MM.1S (cell line): ENCODE measurements around the gene MBD5.

Experiments used
- DNase-seq: peaks from one replicate; pipeline ENCODE4 v3.0.0-alpha.2; 2015
- H2AFZ ChIP-seq: fragments of 300-600 bp; sonication (generic); 2 replicates; pipeline ENCODE4 v1.6.0; 2016; ENCODE audit warnings: antibody characterized with exemption, low read length
- H3F3A ChIP-seq: fragments of 300-600 bp; sonication (generic); 2 replicates; pipeline ENCODE4 v1.6.1; 2016; ENCODE audit warnings: mild to moderate bottlenecking, antibody characterized with exemption, low read length, moderate library complexity, mixed read lengths; ENCODE audit not compliant: insufficient read depth
- H3K27ac ChIP-seq: fragments of 300-600 bp; sonication (generic); 2 replicates; pipeline ENCODE4 v1.5.1; 2016; ENCODE audit warnings: mild to moderate bottlenecking, low read length
- H3K27me3 ChIP-seq: fragments of 300-600 bp; sonication (generic); replicated peaks from 2 replicates; pipeline ENCODE4 v1.6.0; 2016; ENCODE audit warnings: low read length; ENCODE audit not compliant: insufficient read depth
- H3K36me3 ChIP-seq: fragments of 300-600 bp; sonication (generic); replicated peaks from 2 replicates; pipeline ENCODE4 v1.6.1; 2016; ENCODE audit warnings: mild to moderate bottlenecking, low read length, mixed read lengths; ENCODE audit not compliant: insufficient read depth
- H3K4me1 ChIP-seq: fragments of 300-600 bp; sonication (generic); 2 replicates; pipeline ENCODE4 v1.6.1; 2016; ENCODE audit warnings: low read length, mixed read lengths
- H3K4me2 ChIP-seq: fragments of 300-600 bp; sonication (generic); 2 replicates; pipeline ENCODE4 v1.6.0; 2016; ENCODE audit warnings: low read depth, low read length
- H3K4me3 ChIP-seq: fragments of 300-600 bp; sonication (generic); 2 replicates; pipeline ENCODE4 v1.5.1; 2016; ENCODE audit warnings: low read length, mixed read lengths
- H3K79me2 ChIP-seq: fragments of 300-600 bp; sonication (generic); 2 replicates; pipeline ENCODE4 v1.6.1; 2016; ENCODE audit warnings: mixed run types, low read length, mixed read lengths
- H3K9ac ChIP-seq: fragments of 300-600 bp; sonication (generic); 2 replicates; pipeline ENCODE4 v1.6.1; 2016; ENCODE audit warnings: low read length, mixed read lengths
- H3K9me2 ChIP-seq: fragments of 300-600 bp; sonication (generic); replicated peaks from 2 replicates; pipeline ENCODE4 v1.6.1; 2016; ENCODE audit warnings: mild to moderate bottlenecking, low read length, mixed read lengths; ENCODE audit not compliant: insufficient read depth
- H3K9me3 ChIP-seq: fragments of 300-600 bp; sonication (generic); replicated peaks from 2 replicates; pipeline ENCODE4 v1.6.1; 2016; ENCODE audit warnings: mild to moderate bottlenecking, low read length, mixed read lengths; ENCODE audit not compliant: insufficient read depth
- H4K20me1 ChIP-seq: fragments of 300-600 bp; sonication (generic); 2 replicates; pipeline ENCODE4 v1.6.1; 2016; ENCODE audit warnings: mild to moderate bottlenecking, low read length, moderate library complexity, mixed read lengths; ENCODE audit not compliant: insufficient read depth
- EZH2 ChIP-seq: fragments of 300-600 bp; sonication (generic); optimal IDR thresholded peaks from 2 replicates; pipeline ENCODE3; 2017; ENCODE audit warnings: low read depth, mild to moderate bottlenecking, antibody characterized with exemption, low read length, mixed read lengths
- EZH2phosphoT487 ChIP-seq: fragments of 300-600 bp; sonication (generic); IDR thresholded peaks from 2 replicates; pipeline ENCODE4 v1.6.1; 2018; ENCODE audit warnings: antibody characterized with exemption, low read length
- TF ChIP-seq, protein P1 (sequence below): fragments of 300-600 bp; sonication (generic); IDR thresholded peaks from 2 replicates; pipeline ENCODE4 v1.5.1; 2016; ENCODE audit warnings: antibody characterized with exemption, low read length, mixed read lengths

The MBD5 gene

GRCh38 chr2:148058641-148059040 lies 37.8 kb downstream of the MBD5 start:
- H3K36me3 ChIP-seq = no peaks in the 10 kb centered on the region
- no peaks in the 10 kb centered on the region for H3K27me3 ChIP-seq
- H3K4me2 ChIP-seq = no peak overlapping the region
- H4K20me1 ChIP-seq = no peaks in the 10 kb centered on the region; the same call in 1 of the 2 replicates
- no peaks in the 10 kb centered on the region for H3K79me2 ChIP-seq
- H2AFZ ChIP-seq = no peak overlapping the region
- no peak overlapping the region for H3K4me3 ChIP-seq
- no peaks in the 10 kb centered on the region for H3K9me3 ChIP-seq
- H3K9me2 ChIP-seq = no peaks in the 10 kb centered on the region
- no peak overlapping the region for H3K9ac ChIP-seq
- H3K4me1 ChIP-seq = no peaks in the 10 kb centered on the region
- no peaks in the 10 kb centered on the region for H3F3A ChIP-seq
- TF ChIP-seq, protein P1, sequence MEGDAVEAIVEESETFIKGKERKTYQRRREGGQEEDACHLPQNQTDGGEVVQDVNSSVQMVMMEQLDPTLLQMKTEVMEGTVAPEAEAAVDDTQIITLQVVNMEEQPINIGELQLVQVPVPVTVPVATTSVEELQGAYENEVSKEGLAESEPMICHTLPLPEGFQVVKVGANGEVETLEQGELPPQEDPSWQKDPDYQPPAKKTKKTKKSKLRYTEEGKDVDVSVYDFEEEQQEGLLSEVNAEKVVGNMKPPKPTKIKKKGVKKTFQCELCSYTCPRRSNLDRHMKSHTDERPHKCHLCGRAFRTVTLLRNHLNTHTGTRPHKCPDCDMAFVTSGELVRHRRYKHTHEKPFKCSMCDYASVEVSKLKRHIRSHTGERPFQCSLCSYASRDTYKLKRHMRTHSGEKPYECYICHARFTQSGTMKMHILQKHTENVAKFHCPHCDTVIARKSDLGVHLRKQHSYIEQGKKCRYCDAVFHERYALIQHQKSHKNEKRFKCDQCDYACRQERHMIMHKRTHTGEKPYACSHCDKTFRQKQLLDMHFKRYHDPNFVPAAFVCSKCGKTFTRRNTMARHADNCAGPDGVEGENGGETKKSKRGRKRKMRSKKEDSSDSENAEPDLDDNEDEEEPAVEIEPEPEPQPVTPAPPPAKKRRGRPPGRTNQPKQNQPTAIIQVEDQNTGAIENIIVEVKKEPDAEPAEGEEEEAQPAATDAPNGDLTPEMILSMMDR = no peak
- no peak for TF ChIP-seq EZH2
- H3K27ac ChIP-seq = no peak overlapping the region
- DNase-seq = no peak

DNA sequence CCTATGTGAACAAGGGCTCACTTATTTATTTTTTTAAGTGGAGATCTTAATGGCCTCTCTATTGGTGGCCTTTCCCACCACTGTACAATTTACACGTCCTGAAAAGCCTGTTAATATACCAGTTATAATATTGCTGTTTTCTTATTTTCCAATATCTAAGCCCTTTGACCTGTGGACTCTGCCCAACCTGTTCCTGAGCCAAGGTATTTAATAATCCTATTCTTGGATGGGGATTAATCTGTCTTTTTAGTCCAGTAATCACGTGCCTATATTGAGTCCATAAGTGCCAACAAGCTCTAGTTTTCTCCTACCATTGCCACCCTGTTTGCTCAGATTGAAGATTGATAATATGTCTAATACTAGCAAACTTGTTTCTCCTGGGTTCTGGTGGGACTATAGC lies 42.7 kb downstream of the MBD5 start:
- Histone ChIP-seq H3K27ac (no peak overlapping the region), H3K9me2 (no peaks in the 10 kb centered on the region), H4K20me1 (no peaks in the 10 kb centered on the region), H3K4me2 (no peak overlapping the region), H3K9ac (no peak overlapping the region), H3K9me3 (no peaks in the 10 kb centered on the region), H3F3A (no peaks in the 10 kb centered on the region), H3K27me3 (no peaks in the 10 kb centered on the region), H3K4me3 (no peak overlapping the region), H3K36me3 (no peaks in the 10 kb centered on the region), H2AFZ (no peak overlapping the region), H3K79me2 (no peaks in the 10 kb centered on the region), H3K4me1 (no peaks in the 10 kb centered on the region)
- DNase-seq = no peak
- TF ChIP-seq EZH2phosphoT487 = no peak
- TF ChIP-seq, protein P1 = no peak
- TF ChIP-seq EZH2 = no peak

- no peak for DNase-seq
- H3F3A ChIP-seq = no peaks in the 10 kb centered on the region
Observed at GRCh38 chr2:148065936-148066335, 45.0 kb downstream of the MBD5 start.

More at GRCh38 chr2:148065936-148066335, 45.0 kb downstream of the MBD5 start:
- no peak overlapping the region for H3K27ac ChIP-seq
- H3K9me2 ChIP-seq = no peaks in the 10 kb centered on the region
- H3K4me1 ChIP-seq = no peaks in the 10 kb centered on the region
- H3K4me2 ChIP-seq = no peak overlapping the region
- H3K27me3 ChIP-seq = no peaks in the 10 kb centered on the region
- no peak overlapping the region for H3K4me3 ChIP-seq
- no peak for TF ChIP-seq EZH2
- TF ChIP-seq, protein P1 = no peak
- TF ChIP-seq EZH2phosphoT487 = no peak
- H3K36me3 ChIP-seq = no peaks in the 10 kb centered on the region
- no peak overlapping the region for H3K9ac ChIP-seq
- no peaks in the 10 kb centered on the region for H3K9me3 ChIP-seq
- H4K20me1 ChIP-seq = no peaks in the 10 kb centered on the region
- H3K79me2 ChIP-seq = no peaks in the 10 kb centered on the region
- no peak overlapping the region for H2AFZ ChIP-seq
